ENCODE data around the gene IFT81.
"Not testable (repeated sequence)": the region's sequence is repeated elsewhere in the genome, so short reads cannot be mapped to it uniquely, and the experiment has no call there.

The IFT81 gene

DNA sequence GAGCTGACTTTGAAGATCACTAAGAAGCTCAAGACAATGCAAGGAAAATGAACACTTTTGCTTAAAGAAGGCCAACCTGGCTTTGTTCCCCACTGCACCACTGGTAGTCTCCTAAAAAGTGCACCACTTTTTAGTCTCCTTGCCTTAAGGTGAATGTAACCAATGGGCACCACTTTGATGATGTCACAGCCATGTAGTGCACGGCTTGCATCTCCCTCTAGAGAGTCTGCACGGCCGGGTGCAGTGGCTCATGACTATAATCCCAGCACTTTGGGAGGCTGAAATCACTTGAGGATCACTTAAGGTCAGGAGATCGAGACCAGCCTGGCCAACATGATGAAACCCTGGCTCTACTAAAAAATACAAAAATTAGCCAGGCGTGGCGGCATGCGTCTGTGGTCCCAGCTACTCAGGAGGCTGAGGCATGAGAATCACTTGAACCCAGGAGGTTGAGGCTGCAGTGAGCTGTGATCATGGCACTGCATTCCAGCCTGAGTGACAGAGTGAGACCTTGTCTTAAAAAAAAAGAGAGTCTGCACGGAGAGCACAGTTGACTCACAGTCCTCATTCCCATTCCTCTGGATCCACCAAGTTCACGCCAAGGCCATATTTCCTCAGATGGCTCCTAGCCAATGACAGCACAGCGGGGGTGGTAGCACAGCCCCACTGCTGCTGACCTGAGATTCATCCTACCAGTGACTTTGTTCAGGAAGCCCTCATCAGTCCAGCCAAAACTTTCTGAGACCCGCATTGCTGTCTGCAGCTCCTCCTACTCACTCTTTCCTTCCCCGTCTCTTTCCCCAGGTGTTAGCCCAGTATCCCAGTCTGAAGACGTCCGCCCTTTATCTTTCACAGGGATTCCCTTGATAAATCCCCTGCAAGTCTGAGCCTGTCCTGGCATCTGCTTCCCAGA is 16.5 kb upstream of the IFT81 start:
- DNase-seq (ENCODE audit: low spot score) = peak; percentile 83

DNA sequence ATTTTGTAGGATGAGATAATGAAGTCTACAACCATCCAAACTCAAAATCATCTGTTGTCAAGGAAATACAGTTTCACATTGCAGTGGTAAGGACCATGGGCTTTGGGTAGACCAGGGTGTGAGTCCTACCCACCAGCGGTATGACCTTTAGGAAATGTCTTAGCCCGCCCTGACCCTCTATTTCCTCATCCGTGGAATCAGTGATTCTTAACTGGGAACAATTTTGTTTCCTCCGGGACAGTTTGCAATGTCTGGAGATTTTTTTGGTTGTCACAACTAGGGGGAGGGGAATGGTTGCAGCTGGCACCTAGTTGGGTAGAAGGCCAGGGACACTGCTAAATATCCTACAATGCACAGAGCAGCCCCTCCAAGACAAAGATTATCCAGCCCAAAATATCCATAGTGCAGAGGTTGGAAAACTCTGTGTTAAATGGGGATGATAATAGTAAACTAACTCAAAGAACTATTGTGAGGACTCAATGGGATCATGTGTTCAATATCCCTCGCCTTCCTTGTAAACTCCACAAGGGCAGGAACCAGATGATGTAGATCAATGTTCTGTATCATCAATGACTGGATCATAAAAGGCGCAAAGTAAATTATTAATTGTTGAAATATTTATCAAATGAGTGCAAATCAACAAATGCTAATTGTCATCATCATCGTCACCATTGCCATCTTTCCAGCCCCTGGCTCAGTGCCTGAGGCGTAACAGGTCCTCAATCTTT is 15.7 kb upstream of the IFT81 start:
- no peak for DNase-seq (ENCODE audit: low spot score)

DNA sequence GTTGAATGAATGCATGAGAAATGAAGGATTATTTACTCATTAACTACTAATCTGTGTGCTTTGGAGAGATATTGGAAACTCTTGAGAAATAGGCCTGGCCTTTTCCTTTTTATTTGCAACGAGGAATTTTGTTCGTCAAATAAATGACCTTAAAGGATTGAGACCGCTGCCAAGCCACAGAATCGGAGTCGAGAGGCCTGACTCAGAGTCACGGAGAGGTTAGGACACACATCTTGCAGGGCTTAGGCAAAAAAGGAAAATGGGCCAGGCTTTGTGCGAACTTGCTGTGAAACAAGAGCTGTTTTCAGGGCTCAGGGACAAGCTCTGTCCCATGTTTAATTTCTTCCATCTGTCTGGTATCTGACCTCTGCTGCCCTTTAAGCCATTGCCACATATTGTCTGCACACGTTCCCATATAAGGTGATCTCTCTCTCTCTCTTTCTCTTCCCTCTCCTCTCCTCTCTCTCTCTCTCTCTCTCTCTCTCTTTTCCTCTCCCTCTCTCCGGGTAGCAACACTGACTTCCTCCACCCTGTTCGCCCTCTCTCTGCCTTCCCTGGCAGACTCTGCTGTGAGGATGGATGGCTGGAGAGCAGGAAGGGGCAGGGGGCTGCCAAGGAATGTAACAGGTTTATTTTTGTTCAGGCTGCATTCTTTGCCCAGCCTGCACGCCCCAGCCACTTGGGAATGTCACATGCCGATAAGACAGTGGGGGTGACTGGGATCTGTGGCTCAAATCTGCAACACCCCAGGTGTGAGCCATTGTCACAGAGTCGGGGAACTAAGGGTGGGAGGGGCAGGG is 14.9 kb upstream of the IFT81 start:
- peak; percentile 79 for DNase-seq (ENCODE audit: low spot score)

DNA sequence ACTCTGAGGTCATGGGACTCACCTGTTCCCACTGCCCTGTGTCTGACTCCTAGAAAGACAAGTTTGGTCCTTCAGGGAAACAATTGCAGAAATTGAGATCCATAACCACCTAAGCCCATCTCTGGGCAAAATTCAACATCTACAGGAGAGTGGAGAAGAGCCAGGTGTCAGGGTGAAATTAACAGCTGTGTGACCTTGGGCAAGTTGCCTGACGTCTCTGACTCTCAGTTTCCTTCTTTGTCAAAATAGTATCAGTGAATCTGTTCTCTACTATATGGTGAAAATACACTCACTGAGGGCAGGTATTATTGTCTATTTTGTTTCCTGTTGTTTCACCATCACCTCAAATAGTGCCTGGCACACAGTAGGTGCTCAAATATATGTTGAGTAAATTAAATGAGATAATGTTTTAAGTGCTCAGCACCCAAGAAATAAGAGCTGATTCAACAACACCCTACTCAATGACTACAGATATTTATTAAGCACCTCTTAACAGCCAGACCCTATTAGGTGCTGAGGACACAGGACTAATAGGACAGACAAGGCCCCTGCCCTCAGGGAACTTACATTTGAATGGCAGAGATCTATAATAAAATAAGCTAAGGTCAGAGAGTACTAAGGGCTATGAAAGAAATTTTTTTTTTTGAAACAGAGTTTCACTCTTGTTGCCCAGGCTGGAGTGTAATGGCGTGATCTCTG is 14.2 kb upstream of the IFT81 start:
- no peak for DNase-seq (ENCODE audit: low spot score)

DNA sequence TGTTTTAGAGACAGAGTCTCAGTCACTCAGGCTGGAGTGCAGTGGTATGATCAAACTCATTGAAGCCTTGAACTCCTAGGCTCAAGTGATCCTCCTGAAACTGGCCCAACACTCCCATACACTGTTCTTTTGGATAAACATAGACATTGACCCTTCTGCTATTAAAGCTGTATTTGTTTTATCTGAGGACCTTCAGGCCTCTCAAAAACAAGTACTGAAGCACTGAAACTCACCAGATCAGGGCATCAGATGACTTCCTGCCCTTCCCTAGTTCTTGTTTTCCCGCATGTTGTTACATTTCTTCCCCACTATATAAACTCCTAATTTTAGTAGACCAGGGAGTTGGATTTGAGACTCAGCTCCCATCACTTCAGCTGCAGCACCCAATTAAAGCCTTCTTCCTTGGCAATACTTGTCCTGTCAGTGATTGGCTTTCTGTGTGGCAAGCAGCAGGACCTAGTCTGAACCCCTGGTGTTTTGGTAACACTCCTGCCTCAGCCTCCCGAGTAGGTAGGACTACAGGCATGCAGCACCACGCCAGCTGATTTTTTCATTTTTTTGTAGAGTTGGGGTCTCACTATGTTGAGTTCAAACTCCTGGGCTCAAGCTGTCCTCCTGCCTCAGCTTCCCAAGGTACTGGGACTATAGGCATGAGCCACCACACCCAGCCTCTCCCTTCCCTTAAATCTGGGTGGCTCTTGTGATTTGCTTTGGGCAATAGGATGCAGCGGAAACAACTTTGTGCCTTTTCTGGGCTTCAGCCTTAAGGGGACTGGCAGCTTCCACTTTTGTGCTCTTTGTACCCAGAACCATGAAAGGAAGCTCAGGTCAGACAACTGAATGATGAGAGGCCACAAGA is 12.5 kb upstream of the IFT81 start:
- DNase-seq (ENCODE audit: low spot score) = no peak

DNA sequence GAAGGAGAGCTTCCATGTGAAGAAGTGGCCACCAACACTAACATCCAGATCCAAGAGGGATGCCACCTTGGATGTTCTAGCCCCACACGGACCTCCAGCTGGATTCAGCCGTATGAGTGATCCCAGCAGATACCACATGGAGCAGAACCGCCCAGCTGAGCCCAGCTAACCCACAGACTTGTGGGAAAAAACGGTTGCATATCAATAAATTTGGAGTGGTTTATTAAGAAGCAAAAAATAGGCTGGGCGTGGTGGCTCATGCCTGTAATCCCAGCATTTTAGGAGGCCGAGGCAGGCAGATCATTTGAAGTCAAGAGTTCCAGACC is 11.9 kb upstream of the IFT81 start:
- DNase-seq (ENCODE audit: low spot score) = no peak

DNA sequence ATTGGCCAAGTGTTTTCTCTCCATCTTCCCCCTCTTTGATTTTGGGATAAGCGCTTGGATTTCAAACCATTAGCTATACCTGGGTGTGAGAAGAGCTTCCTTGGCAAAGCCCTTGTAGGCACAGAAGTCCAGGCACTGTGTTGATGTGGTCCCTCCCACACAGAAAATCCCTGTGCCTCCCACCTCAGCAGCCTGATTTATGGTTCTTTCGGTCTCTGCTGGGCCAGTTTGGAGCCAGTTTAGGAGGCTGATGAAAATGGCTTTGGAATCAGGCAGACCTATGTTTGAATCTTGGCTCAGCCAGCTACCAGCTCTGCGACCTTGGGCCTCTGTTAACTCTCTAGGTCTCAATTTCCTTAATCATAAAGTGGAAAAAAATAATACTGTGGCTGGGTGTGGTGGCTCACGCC is 9.6 kb upstream of the IFT81 start:
- DNase-seq (ENCODE audit: low spot score) = no peak

DNA sequence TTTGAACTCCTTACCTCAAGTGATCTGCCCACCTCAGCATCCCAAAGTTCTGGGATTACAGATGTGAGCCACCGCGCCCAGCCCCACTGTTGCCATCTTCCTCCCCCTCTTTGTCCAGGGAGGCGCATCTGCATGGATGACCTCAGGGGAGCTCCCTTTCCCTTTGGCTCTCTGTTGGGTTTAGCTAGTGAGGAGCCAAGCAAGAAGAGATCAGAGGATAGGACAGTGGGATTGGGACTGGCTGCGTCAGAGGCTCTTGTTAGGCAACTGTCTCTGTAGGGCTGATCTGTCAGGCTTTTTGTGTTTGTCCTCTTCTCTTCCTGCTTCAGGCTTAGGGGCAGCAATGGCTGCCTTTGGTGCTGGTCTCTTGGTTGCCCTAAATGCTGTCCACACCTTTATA is 8.5 kb upstream of the IFT81 start:
- DNase-seq (ENCODE audit: low spot score) = no peak

DNA sequence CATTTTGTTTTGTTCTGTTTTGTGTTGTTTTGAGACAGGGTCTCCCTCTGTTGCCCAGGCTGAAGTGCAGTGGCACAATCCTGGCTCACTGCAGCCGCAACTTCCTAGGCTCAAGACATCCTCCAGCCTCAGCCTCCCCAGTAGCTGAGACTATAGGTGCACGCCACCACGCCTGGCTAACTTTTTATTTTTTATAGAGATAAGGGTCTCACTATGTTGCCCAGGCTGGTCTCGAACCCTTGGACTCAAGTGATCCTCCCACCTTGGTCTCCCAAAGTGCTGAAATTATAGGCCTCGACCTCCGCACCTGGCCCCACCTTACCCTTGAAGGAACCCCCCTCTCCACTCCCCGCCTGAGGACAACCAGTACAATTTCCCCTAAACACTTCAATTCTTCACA is 7.5 kb upstream of the IFT81 start:
- DNase-seq (ENCODE audit: low spot score) = no peak

DNA sequence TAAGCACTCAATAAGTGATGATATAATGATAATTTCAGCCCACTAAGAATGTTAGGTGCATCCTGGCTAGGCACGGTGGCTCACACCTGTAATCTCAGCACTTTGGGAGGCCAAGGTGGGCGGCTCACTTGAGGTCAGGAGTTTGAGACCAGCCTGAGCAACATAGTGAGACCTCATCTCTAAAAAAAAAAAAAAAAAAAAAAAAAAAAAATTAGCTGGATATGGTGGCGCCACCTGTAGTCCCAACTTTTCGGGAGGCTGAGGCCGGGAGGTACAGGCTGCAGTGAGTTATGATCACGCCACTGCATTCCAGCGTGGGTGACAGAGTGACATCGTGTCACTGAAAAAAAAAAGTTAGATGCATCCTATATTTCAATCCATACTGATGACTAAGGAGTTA is 6.9 kb upstream of the IFT81 start:
- not testable (repeated sequence) for DNase-seq (ENCODE audit: low spot score)

DNA sequence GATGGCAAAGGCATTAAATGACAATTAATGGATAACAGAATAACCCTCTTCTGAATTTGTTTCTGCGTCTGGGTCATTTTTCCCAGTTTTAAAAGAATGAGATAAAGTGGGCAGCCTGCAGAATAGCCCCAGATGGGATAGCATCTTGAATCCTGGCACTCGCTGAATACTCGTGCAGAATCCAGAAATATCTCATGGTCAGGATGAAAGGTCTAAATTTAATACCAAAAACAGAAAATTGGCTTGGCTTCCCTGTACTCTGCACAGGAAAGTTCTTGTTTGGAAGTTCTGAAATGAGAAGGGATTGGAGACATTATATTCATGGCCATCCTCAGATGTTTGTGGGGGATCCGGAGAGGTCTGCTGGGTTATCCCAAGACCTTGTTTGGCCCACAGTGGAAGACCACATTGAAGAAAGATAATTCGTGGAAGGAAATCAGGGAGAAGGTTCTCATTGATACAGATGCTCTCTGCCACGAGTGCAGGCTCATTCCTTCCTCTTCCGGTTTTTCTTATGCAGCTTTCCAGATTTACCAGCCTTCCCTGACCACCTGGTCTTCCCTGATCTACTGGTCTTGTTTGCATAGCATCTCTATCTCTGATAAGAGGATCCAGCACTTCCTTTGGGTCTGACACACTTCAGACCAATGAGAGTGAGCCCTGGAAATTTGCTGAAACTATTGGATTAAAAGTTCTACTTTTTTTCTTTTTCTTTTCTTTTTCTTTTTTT is 6.0 kb upstream of the IFT81 start:
- DNase-seq (ENCODE audit: low spot score) = no peak

DNA sequence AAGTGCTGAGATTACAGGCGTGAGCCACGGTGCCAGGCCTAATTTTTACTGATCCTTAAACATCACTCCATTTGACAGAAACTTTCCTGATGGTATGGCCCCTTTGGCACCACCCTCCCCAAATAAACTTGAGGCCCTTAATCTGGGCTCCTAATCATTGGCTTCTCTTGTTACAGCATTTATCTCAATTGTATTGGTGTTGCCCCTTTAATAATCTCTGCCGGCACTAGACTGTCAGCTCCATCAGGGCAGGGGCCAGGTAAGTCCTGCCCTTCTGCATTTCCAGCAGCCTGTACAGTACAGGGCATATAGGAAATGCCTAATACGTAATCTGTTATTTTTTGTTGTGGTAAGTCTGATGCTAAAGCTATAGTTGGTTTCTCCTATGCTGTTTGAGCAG is 1.2 kb upstream of the IFT81 start:
- no peak for DNase-seq (ENCODE audit: low spot score)

DNA sequence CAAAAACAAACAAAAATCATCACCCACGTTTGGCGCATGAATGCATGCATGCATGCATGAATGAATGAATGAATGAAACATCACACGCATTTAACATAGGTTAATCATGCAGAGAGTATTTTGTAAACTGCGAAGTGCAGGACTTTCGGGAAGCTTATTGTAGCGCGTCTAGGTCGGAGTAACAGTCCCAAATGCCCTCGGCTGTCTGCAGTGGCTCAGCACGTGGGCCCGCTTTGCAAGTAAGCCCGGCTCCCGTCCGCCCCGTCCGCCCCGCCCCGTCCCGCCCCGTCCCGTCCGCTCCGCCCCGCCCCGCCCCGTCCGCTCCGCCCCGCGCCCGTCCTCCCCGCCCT is 263 bp upstream of the IFT81 start:
- no peak for DNase-seq (ENCODE audit: low spot score)

DNA sequence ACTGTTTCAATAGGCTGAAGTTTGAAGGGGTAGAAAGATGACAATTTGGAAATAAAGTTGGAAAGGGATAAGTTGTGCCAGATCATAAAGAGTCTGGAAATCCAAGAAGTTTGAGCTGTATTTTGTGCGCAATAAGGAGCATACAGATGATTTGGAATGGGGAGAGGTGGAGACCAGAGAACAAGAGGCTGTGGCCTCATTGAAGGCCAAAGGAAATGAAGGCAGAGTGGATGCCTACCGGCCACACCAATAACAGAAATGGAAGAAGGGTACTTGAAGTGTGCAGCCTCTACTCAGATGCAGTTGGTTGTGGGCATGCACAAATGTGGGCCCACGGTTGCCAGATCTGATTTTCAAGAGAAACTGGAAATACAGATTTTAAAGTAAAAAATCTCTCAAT is 2.4 kb downstream of the IFT81 start:
- no peak for DNase-seq (ENCODE audit: low spot score)

DNA sequence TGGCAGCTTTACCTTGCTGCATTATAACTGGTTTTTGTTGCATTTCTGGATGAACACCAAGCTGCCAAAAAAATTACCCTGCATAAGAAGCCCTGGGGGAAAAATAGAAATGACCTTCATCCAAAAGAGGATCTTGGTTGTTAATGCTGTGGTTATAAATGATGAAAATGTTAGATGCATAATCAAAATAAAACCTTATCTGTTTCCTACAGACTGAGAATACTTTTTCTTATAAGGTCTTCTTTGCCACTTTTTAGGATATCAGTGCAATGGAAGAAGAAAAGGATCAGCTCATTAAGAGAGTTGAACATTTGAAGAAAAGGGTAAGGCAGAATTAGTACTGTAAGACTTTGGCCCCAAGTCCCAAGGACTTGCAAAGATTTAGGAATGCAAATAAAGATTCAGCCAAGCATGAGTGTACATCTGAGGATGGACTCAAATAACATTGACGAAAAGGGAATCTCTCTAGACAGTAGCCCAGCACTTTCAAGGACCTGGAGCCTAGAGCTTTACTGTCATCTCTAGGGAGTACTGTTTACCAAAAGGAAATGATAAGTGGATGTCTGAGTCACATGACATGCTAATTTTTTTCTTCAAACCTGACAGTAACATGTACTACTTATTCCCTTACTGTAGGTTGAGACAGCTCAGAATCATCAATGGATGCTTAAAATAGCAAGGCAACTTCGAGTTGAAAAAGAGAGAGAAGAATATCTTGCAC is 10.7 kb downstream of the IFT81 start:
- peak; percentile 71 for DNase-seq (ENCODE audit: low spot score)

DNA sequence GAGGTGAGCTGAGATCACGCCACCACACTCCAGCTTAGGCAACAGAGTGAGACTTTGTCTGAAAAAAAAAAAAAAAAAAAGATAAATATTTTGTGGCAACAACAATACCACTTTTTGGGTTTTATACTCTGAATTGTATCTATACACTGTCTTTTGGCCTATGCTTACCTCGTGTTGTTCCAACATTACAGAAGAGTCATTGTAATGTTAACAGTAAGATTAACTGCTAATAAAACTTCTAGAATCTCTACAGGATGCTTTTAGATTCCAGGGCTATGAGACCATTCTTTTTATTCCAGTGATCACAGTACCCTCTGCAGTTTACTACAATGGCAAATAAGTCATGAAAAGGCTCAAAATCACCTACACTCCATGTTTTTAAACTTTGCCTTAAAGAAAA is 11.6 kb downstream of the IFT81 start:
- DNase-seq (ENCODE audit: low spot score) = peak; percentile 62

DNA sequence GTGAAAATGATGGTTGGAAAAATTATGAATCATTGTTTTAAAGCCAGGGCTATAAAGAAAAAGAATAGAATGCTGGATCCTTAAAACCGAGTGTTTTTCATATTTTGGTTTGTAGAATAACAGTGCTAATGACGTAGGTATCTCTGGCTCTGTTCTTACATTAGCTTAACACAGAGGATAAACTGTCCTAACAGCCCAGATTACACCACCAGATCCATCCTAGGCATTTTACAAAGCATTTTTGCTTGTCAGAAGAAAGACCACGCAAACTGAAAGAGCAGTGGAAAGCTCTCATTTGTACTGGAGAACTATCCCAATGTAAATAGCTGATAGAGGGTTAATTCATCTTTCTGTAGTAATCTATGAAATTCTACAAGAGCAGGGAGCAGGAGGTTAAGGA is 13.6 kb downstream of the IFT81 start:
- DNase-seq (ENCODE audit: low spot score) = no peak

DNA sequence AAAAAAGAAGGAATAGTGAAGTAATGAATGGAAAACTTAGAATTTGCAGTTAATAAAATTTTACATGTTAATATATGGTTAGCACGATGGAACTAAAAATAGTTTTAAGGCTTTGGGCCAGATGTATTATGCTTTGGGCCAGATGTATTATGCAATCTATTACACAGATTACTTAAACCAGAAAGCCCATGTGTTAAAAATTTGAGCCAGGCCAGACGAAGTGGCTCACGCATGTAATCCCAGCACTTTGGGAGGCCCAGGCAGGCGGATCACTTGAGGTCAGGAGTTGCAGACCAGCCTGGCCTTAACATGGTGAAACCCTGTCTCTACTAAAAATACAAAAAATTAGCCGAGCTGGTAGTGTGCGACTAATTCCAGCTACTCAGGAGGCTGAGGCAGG is 17.2 kb downstream of the IFT81 start:
- DNase-seq (ENCODE audit: low spot score) = no peak

DNA sequence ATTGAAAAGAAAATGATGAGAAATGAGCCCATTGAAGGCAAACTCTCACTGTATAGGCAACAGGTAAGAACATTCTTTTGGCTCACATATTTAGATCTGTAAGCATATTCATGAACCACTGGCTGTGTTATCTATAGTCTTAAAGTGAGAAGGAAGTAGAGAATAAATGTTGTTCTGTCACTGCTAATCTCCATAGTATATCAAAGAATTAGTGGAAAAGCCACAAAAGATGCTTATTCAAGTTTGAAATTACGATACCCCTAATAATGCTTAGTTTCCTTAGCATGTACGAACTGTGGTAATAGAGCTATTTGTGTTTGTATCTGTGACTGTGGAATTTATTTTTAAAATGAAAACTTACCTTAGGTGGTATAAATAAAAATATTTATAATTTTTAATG is 22.8 kb downstream of the IFT81 start:
- DNase-seq (ENCODE audit: low spot score) = no peak

DNA sequence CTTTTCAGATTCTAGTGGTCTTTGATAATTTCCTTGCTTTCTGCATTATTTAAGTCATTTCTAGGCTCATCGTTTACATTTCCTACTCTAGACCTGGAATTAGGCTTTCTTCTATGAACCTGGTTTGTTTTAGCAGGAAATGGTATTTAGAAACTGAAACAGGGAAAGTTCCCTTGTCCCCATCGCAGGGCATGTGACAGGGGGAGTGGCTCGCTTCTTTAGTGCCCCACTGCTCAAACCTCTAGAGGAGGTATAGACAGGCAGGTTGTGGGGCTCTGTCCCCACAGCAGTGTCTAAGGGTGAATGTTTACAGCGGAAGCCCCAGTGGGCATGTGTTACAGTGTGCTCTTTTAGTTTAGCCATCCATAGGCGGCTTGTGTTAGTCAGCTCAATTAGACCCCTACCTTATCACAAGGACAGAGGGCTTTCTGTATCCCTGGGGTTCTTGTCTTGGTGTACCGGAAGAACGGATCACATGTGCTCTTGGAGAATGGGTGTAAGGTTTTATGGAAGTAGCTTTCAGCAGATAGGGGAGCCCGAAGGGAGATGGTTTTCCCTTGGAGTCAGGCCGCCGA is 25.0 kb downstream of the IFT81 start:
- no peak for DNase-seq (ENCODE audit: low spot score)

Data from COLO829 (cell line).